Activated CD4-positive, alpha-beta T cell treated with anti-CD3 and anti-CD28 coated beads for 4 hours (primary cell): ENCODE results near the gene DSC1.
"Not testable (repeated sequence)": the region's sequence is repeated elsewhere in the genome, so short reads cannot be mapped to it uniquely, and the experiment has no call there.

Experiments used
- DNase-seq, 2 donors: peaks; one replicate each; pipeline ENCODE4 v3.0.0-alpha.2; 2020

Gene DSC1

DNA sequence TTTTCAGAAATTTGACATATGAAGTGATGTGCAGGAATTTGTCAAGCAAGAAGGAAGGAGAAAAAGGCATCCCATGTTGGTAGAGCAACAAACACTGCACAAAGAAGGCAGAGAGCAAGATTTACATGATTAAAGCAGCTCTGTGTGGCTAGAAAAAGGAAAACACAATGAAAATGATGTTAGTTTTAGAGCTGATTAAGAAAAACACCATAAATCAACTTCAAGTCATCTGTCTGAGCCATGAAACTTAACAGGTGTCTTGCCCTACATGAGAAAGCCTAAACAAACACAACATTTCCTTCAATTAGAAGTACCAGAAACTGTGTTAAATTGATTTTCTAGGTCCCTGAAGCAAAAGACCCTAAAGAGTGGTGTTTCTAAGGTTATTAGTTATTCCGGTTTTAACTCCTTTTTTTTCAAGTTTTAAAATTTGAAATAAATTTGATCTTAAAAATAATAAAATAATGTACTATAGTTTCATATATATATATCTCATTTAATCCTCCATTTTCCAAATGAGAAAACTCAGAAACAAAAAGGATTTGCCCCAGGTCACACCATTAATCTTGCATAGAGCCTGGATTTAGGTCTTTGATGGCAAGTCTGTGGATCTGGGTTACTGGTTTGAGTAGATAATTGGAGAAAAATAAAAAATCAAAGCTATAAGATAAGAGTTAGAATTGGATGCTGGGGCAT lies 8.6 kb upstream of the DSC1 start:
- DNase-seq: no peak

DNA sequence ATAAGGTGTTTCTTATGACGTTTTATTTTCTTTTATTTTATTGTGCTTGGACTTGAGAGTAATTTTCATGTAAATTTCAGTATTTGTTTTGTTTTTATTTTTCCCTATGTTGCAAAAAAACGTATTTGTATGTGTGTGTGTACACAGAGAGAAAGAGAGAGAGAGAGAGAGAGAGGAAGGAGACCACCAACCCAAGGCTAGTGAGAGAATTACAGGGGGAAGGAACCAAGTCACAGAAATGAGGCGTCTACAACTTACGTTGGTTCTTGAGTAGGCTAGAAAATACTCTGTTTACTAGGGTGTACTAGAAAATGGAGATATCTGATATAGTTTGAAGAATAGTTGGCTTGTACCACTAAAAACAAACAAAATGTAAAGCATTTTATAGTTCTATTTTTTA lies 7.7 kb upstream of the DSC1 start:
- no peak for DNase-seq

DNA sequence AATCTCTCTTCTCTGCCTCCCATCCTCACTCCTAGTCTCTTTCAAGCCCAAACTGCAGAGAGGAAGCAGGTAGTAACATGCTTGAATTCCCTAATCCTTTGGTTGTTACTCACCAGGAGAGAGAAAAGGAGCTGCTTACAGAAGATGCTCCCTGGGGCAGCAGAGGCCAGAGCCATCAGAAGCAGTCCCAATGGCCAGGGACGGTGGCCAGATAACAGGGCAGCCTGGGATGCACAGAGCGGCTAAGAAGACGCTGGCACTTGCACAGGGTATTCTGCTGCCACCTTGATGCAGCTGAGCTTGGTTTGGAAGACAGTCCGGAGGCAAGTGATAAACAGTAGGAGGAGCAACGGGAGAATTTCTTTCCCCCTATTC lies 250 bp downstream of the DSC1 start:
- no peak for DNase-seq

DNA sequence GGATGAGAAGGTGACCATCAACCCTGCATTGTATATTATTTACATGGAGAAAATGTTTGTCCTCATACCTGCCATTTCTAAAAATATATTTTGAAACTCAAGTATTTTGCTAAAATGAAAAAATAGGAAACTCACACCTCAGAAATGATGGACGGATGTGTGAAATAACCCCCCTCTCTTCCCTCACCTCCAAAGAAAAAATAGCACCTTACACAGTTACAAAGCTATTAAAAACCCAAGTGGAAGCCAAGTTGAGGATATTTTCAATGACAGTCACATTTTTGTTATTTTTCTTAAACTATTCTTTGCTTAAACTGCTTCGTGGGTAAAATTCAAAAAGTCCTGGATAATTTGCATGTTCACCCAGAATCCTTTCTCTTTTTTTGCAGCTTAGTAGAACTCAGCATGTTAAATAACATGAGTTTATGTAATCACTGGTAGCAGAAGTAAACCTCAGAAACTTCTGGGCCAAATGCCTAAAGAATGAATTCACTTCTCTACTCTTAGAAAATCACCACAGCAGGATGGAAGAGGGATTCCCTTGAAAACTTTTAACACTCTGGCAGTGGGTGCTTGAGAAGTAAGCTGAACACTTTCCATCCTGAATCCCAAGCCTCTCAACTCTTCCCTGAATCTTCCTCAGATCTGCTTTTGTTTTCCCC lies 768 bp downstream of the DSC1 start:
- DNase-seq: no peak

DNA sequence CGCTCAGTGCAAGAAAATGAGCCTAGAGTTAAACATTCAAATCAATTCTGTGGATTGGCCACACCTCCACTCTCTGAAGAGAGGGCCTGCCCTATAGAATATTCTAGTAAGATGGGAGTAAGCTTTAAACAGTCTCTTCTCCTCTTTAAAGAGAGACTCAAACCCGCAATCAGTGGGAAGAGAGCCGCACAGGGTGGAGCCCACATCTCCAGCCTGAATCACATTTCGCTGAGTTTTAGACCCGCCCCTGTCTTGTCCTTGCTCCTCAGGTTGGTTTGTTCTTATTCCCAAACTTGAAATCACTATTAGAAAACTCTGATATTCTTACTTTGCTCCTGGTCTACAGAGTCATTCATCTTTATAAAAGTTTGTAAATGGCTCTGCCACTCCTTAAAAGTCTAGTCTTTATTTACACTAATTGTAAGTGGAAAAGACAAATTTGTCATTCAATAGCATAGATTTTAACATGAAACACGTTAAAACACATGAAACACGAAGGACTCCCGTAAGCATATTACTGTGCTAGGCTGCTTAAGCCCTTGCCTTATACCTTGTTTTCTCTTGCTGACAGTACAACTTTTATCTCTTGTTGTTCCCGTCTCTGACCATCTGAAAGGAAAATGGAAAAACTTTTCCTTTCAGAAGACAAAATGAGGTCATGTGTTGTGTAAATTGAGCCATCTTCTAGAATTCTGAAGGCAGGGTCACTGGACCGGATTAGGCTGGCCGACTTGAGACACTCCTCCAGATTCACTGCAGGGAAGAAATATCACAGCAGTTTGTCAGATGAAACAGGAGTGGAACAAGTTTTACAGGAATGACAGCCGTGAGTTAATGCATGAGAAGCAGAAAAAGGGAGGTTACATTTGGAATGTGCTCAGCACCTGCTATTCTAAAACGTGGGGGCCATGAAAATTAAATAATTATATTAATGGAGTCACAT lies 5.6 kb downstream of the DSC1 start:
- DNase-seq: no peak

DNA sequence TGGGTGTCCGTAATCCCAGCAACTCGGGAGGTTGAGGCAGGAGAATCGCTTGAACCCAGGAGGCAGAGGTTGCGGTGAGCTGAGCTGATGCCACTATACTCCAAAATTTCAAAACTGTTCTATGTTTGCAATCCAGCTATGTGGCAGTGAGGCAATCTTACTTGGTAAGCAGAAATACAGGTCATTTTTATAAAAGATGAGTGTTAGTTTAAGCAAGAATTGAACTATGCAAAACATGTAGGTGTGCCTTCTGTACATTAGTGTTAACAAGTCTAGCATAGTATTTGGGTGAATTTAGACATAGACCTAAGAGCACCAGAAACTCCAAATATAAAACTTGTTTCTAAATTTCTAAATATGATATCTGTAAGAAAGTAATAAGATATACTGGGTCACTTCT lies 7.2 kb downstream of the DSC1 start:
- no peak for DNase-seq

DNA sequence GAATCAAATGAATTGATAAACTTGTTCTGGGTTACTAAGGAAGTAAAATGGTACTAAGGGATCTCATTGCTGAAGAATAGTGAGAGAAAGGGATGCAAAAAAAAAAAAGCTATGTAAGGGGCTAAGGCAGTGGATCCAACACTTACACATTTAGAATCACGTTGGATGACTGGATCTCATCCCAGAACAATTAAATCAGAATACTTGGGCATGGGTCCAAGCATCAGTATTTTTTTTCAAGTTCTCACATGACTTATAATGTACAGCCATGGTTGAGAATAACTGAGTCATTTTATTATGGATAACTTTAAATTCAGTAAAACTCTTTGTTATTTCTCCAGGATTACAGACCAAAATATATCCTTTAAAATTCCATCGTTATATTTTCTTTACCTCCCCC lies 8.5 kb downstream of the DSC1 start:
- DNase-seq: no peak

DNA sequence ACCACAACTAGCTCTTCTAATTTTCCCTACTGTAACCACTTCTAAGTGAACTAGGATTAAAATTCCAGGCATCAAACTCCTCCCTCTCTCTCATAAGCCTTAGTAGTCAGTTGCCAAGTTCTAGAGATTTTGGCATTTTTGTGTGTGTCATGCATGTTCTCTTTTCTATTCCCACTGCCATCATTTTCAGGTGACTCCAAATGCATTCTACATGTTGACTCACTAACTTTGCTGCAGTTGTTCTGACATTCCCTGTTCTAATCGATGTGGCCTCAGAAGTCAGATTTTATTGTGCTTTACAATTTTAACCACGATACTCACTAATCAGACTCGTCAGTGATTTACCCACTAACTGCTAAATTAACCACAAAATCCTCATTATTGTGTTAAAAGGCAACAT lies 13.3 kb downstream of the DSC1 start:
- no peak for DNase-seq

DNA sequence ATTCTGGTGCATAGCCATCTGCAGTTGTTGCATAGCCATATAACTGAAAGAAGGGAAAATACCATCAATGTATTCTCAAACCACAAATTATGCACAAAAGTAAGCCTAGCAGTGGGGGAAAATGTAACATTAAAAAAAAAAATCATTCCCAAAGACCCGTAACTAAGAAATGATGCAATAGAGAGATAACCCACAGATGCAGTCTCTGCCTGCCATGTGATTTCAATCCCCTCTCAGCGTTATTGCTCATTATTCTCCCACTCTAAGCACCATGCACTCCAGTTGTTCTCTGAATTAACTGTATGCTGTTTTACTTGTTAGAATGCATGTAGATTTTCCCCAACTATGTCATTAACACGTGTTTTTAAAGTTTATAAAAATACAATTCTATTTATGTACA lies 14.1 kb downstream of the DSC1 start:
- DNase-seq: no peak

DNA sequence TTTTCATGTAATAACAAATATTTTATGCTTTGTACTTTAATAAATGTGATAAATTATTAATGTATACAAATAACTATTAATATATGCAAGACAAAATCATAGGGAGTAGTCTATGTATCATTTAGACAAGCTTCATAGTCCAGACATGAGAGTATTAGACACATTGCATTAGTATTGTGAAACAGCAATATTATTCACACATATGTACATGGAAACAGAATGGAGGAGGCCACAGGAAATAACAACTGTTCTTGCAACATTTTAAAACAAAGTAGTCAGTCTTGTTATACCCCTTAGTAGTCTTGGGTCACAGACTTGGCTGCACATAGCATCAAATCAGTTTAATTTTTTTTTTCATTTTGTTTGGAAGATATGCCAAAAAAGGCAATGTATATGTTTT lies 15.8 kb downstream of the DSC1 start:
- DNase-seq: no peak

DNA sequence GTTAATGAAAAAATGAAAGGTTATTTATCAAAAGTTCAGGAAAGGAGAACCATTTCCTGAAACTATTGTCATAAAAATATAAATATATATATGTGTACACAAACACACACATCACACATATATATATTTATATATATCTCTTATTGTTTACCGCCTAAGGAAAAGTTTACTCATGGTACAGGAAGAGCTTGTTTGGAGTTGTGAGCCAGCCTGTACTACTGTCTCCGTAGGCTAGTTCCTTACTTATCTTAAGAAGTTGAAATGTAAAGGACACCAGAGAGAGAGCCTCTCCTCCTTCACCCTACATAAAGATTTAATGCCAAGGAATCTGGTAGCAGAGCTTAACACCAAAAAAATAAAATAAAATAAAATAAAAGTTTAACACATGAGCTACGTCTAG lies 19.6 kb downstream of the DSC1 start:
- DNase-seq: no peak

DNA sequence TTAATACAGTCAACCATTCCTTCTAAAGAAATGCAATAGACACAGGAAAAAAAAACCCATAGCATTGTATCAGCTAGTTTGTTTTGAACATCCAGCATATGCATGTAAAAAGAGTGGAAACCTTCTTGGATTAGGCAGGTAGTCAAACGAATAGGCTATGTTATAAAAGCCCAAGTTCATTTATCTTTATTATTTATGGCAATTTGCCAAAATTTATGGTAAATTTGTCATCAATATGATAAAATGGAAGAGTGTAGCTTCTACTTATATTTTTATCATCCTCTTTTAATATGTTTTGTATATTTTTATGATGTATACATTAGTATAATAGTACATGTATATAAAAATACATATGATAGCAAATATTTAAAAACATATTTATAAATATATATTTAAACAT lies 23.9 kb downstream of the DSC1 start:
- DNase-seq: no peak

DNA sequence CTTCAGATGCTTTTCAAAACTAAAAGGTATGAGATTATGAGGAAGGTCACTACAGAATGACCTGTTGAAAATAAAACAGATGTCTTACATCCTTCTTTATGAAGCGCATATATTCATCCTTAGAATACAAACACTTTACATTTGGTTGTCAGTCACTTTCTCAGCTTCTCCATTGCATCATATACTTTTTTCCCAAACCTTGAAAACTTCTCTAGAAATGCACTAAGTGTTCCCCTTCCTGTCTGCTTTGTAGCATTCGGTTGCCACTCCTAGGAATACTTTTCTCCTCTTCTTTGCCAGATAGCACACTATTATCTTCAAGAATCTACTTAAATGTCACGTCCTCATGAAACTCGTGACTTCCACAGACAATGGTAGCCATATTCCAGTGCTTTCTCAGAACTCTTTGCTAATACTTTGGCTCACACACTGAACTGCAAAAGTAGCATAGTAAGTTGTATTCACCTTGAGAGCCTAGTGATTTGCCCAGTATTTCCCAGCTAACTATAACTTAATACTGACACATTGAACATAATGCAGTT lies 27.6 kb downstream of the DSC1 start:
- no peak for DNase-seq

DNA sequence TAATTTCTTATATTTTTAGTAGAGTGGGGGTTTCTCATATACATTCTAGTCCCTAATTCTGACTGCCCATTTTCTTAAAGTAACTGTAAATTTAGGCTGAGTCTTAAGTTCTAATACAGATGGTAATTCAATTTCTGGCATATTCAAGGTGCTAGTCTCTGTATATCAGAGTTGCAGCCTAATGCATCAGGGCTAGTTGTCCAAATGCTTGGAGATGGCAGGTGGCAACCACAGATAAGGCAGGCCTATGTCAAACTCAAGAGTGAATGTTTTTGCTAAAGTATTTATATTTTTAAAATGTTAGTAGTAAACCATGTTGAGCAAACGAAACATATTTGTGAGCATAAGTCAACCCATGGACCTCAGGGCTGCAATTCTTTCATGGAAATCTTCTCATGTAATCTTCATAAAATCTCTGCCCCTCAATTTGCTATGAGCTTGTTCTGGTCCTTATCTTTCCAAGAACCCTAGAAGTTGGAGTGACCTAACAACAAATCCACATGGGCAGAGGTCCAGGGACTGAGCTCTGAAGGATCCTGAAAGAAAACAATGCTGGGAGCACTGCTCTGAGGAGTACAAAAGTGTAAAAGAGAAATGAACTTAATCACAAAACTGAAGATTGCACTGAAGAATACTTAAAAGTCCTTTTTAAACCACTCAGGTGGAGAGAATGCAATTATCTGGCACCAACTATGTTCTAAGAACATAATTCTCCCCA lies 33.1 kb downstream of the DSC1 start:
- DNase-seq: no peak

DNA sequence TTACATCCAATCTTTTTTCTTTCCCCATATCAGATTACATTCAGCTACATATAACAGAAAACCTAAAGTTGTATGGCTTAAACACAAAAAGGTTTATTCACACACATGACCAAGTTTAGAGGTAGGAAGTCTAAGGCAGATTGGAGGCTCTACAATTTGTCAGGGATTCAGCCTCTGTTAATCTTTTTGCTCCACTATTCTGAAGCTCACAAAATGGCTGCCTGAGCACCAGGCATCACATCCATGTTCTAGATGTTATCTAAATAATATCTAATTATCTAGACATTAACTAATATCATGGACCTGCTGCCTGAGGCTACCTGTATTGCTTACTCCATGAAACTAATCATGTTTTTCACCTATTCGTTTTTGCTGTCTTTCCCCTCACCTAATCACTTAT lies 36.8 kb downstream of the DSC1 start:
- DNase-seq: no peak

DNA sequence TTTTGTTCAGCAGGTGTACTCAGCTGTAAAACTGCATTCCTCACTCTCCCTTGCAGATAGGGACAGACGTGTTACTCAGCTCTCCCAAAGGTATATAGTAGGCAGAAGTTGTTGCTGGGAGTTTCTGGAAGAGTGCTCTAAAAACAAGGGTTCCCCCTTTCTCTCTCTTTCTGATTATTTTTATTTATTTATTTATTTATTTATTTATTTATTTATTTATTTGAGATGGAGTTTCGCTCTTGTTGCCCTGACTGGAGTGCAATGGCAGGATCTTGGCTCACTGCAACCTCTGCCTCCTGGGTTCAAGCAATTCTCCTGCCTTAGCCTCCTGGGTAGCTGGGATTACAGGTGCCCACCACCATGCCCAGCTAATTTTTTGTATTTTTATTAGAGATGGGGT lies 39.5 kb downstream of the DSC1 start:
- not testable (repeated sequence) for DNase-seq

DNA sequence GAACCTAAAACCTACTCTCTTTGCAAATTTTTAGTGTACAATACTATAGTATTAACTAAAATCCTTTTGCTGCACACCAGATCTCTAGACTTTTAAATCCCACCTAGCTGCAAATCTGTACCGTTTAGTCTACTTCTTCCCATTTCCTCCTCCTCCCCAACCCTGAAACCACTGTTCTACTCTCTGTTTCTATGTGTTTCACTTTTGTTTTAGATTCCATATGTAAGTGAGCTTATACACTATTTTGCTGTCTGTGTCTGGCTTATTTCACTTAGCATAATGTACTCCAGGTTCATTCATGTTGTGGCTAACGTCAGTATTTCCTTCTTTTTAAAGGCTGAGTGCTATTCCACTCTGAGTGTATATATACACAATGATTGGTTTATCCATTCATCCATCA lies 42.1 kb downstream of the DSC1 start:
- no peak for DNase-seq

DNA sequence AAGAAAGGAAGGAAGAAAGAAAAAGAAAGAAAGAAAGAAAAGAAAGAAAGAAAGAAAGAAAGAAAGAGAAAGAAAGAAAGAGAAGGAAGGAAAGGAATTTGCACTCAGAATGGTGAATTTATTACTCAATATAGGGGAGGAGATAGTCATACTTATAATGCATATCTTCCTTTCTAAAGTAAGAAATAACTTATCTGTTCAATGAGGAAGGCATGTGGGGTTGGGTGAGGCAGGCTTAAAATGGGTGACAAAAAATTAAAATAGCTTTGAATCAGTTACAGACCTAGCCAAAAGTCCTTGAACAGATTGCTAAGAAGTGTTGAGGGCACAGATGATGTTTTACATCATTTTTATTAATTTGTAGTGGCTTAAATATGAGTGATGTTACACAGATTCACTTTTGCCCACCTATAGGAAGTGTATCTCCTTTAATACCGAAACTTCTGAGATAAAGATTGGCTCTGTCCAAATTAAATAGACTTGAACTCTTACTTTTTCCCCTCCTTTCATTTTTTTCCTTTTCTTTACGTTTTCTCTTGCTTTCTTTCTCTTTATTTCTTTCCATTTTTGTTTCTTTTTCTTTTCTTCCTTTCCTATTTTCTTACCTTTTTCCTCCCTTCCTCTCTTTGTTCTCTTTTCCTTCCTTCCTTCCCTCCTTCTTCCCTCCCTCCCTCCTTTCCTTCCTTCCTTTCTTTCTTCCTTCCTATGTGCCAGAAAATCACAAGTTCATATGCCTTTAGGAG lies 45.6 kb downstream of the DSC1 start:
- DNase-seq: no peak

DNA sequence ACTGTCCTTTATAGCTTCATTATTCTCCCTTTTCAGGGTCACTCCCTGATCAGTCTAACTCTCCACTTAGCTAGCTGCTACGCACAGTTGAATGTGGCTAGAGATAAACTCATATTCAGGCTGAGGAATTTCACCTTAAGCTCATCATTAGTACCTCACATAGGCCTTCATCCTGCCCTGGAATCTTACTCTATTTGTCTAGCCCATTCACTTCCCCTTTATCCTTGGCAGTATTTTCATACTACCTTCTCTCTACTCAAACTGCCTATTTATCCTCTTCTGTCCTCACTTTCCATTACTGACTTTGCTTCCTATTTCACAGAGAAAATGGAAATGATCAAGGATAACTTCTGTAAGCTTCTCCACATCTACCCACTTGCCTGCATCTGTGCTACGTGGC lies 49.9 kb downstream of the DSC1 start:
- DNase-seq: no peak

DNA sequence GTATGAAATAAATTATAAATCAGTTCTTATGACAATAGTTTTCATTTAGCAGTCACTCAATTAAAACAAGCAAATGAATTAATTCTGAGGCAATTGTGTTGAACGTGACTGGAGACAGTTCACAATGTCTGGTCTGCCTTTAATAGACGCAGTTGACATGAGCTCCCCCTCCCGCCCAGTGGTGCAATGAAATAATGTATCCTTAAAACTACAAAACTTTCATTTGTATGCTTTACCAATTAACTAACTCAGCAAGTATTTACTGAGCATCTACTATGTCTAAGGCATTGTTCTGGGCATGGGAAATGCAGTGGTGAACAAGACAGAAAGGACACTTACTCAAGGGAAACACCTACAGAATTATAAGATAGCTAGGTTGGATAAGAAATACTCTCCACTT lies 56.9 kb downstream of the DSC1 start:
- DNase-seq: no peak

DNA sequence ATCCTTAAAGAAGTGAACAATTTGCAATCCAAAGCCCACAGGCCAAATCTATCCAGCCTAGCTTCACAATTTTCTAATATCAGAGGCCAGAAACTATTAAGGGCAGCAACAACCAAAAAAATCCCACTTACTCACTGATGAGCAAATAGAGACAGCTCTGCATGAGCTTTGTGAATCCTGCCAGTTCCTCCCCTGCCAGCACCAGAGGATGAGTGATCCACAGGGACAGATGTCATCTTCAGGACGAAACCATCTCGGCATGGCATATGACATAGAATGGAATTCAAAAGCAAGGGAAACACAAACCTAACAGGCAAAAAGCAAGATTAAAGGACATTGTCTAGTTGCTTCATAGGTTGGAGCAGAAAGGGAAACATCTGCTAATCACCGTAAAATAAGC lies 58.2 kb downstream of the DSC1 start:
- no peak for DNase-seq

DNA sequence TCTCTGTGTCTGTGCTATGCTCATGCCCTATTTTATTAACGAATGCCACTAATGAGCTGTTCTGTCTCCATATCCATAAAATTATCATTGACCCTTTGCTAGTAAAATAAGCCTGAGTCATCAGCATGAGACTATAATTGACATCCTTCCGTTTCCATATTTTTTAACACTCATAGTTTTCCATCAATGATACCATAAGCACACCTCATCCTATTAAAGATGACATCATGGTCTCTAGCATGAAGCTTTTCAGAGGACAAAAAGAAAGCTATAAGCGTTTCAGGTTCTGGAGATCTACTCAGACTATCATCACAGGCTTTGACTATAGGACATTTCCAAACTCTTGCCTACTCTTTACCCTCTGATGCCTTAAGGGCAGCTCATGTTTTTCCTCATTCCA lies 59.2 kb downstream of the DSC1 start:
- no peak for DNase-seq
